CD14-positive monocyte (primary cell): ENCODE measurements around the gene DGAT2. TPM values are rescaled to one million over a fixed set of nuclear protein-coding genes. Genes with fewer than 3 reads are reported as not detected.

Experiments
- DNase-seq, 3 donors: peaks; one replicate each; pipeline ENCODE4 v3.0.0-alpha.2; 2011 to 2022
- H2AFZ ChIP-seq: 2 replicates; pipeline ENCODE4 v1.6.0; 2012; ENCODE audit warnings: mild to moderate bottlenecking, low read depth, low read length, inconsistent platforms; ENCODE audit not compliant: insufficient read depth, poor library complexity, severe bottlenecking
- H3K27ac ChIP-seq, 2 donors: 1 replicate in 1 of 2; 2 replicates in 1 of 2; pipeline ENCODE4 v1.5.1; 2012 to 2013; ENCODE audit warnings: low read length in 2 of 2, control low read depth in 1 of 2, inconsistent platforms in 1 of 2, low read depth in 1 of 2, mild to moderate bottlenecking in 1 of 2
- H3K27me3 ChIP-seq, 2 donors: one replicate each; pipeline versions ENCODE4 v1.6.0 to v1.6.1; 2011 to 2013; ENCODE audit warnings: low read length in 2 of 2; ENCODE audit not compliant: control insufficient read depth in 2 of 2, insufficient read depth in 2 of 2
- H3K36me3 ChIP-seq, 2 donors: replicated peaks in 1 of 2; 1 replicate in 1 of 2; 2 replicates in 1 of 2; pipeline versions ENCODE4 v1.5.1 to v1.6.1; 2012 to 2013; ENCODE audit warnings: low read length in 2 of 2, control low read depth in 1 of 2, inconsistent platforms in 1 of 2, mild to moderate bottlenecking in 1 of 2; ENCODE audit not compliant: insufficient read depth in 2 of 2, control insufficient read depth in 1 of 2
- H3K4me1 ChIP-seq, 2 donors: 1 replicate in 1 of 2; 2 replicates in 1 of 2; pipeline versions ENCODE4 v1.5.1 to v1.6.1; 2012 to 2013; ENCODE audit warnings: low read length in 2 of 2, control low read depth in 1 of 2, inconsistent platforms in 1 of 2, mild to moderate bottlenecking in 1 of 2, moderate library complexity in 1 of 2; ENCODE audit not compliant: insufficient read depth in 2 of 2, control insufficient read depth in 1 of 2
- H3K4me2 ChIP-seq: replicated peaks from 2 replicates; pipeline ENCODE3; 2012; ENCODE audit warnings: low read length, moderate library complexity, mild to moderate bottlenecking; ENCODE audit not compliant: poor library complexity, severe bottlenecking; ENCODE audit errors: extremely low read depth
- H3K4me3 ChIP-seq, 3 experiments: fragments of 200-600 bp in 1 of 3; sonication (generic) in 1 of 3; replicated peaks in 1 of 3; 1 replicate in 2 of 3; 2 replicates in 1 of 3; pipeline ENCODE4 v1.5.1; 2011 to 2013; ENCODE audit warnings: low read length in 3 of 3, mild to moderate bottlenecking in 3 of 3, control low read depth in 2 of 3, low read depth in 2 of 3, inconsistent platforms in 1 of 3, moderate library complexity in 1 of 3
- H3K79me2 ChIP-seq: 2 replicates; pipeline ENCODE4 v1.6.0; 2012; ENCODE audit warnings: mild to moderate bottlenecking, control low read depth, inconsistent platforms, low read length, moderate library complexity; ENCODE audit not compliant: insufficient read depth
- H3K9ac ChIP-seq: 2 replicates; pipeline ENCODE4 v1.6.0; 2017; ENCODE audit warnings: low read length, mild to moderate bottlenecking; ENCODE audit not compliant: insufficient read depth, poor library complexity, severe bottlenecking
- H3K9me3 ChIP-seq, 2 donors: replicated peaks in 1 of 2; 1 replicate in 1 of 2; 2 replicates in 1 of 2; pipeline versions ENCODE4 v1.5.1 to v1.6.1; 2012 to 2013; ENCODE audit warnings: low read length in 2 of 2, control low read depth in 1 of 2; ENCODE audit not compliant: control insufficient read depth in 1 of 2, insufficient read depth in 1 of 2
- H4K20me1 ChIP-seq: 2 replicates; pipeline ENCODE4 v1.6.0; 2012; ENCODE audit warnings: mild to moderate bottlenecking, low read length, control low read depth, moderate library complexity; ENCODE audit not compliant: insufficient read depth
- H3K27ac Mint-ChIP-seq, 7 donors: one replicate each; pipeline ENCODE4 v1.8.0; 2020; ENCODE audit warnings: mild to moderate bottlenecking in 7 of 7, mixed read lengths in 7 of 7, moderate library complexity in 6 of 7, inconsistent platforms in 2 of 7
- H3K27me3 Mint-ChIP-seq, 3 donors: one replicate each; pipeline ENCODE4 v1.8.0; 2021 to 2022; ENCODE audit warnings: low read depth in 3 of 3, mild to moderate bottlenecking in 3 of 3, mixed read lengths in 3 of 3, moderate library complexity in 3 of 3, inconsistent platforms in 1 of 3
- H3K36me3 Mint-ChIP-seq, 2 donors: one replicate each; pipeline ENCODE4 v1.8.0; 2020; ENCODE audit warnings: mixed read lengths in 2 of 2, inconsistent platforms in 1 of 2, mild to moderate bottlenecking in 1 of 2
- H3K4me1 Mint-ChIP-seq: one replicate; pipeline ENCODE4 v1.8.0; 2020; ENCODE audit warnings: mild to moderate bottlenecking, mixed read lengths
- H3K4me3 Mint-ChIP-seq, 2 donors: one replicate each; pipeline ENCODE4 v1.8.0; 2020; ENCODE audit warnings: mild to moderate bottlenecking in 2 of 2, mixed read lengths in 2 of 2, moderate library complexity in 1 of 2
- H3K9me3 Mint-ChIP-seq, 7 donors: one replicate each; pipeline ENCODE4 v1.8.0; 2020 to 2022; ENCODE audit warnings: mixed read lengths in 7 of 7, mild to moderate bottlenecking in 6 of 7, moderate library complexity in 6 of 7, inconsistent platforms in 2 of 7
- WGBS: methylation state at CpG from one replicate; pipeline ENCODE4 v1.1.5; 2013; ENCODE audit warnings: missing lambda C conversion rate; ENCODE audit not compliant: insufficient coverage; 5-methylcytosine and 5-hydroxymethylcytosine counted together
- intact Hi-C, 2 donors: fragments of 100-400 bp; cut with micrococcal nuclease; formaldehyde crosslinking; loops; one replicate each; pipeline versions ENCODE4 v1.15.0 to v1.15.1; 2023
- polyA plus RNA-seq, 3 donors: library from polyadenylated mRNA; depleted of rRNA in 1 of 3; unstranded in 2 of 3; stranded (reverse) in 1 of 3; fragments of 300-500 nt in 2 of 3; fragments of >200 nt in 1 of 3; fragmentation: Illumina TruSeq in 2 of 3; gene quantifications; 1 replicate in 2 of 3; 2 replicates in 1 of 3; pipeline ENCODE4 v1.2.3, GENCODE V29; 2012 to 2021
- TF ChIP-seq, protein P1 (sequence below): fragments of 200-600 bp; IDR thresholded peaks from one replicate; pipeline ENCODE4 v1.8.0; 2022; ENCODE audit warnings: antibody characterized with exemption, mild to moderate bottlenecking

Gene DGAT2
- polyA plus RNA-seq, 3 donors: 7.0 to 18.4 (median 14.8) TPM

DNA sequence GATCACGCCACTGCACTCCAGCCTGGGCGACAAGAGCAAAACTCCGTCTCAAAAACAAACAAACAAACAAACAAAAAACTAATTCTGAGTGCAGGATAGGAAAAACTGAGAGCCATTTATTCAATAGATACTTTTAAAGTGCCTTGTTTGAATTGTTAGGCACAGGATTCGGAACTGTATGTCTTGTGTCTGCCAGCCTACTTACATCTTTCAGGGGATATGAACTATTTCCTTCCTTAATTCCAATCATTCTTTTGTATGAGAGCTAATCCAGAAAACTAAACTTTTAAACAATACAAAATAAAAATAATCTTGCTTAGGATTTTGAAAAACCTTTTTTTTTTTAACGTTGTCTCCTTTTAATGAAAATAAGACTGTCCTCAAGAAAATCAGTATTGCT lies 59.0 kb downstream of the DGAT2 start:
- Histone ChIP-seq H3K27me3 (no peaks in the 10 kb centered on the region), H3K27ac (peak overlapping the region in 1 of 2 donors; percentile 41), H3K36me3 (peaks cover 4 to 31% of the 10 kb centered on the region in 2 donors), H3K4me3 (no peak overlapping the region), H3K4me2 (no peak overlapping the region), H3K79me2 (peaks cover 98% of the 10 kb centered on the region), H2AFZ (no peak overlapping the region), H3K4me1 (peaks cover 46 to 53% of the 10 kb centered on the region in 2 donors), H3K9ac (no peak overlapping the region), H4K20me1 (peaks cover 25% of the 10 kb centered on the region), H3K9me3 (no peaks in the 10 kb centered on the region)
- H3K4me3 Mint-ChIP-seq: no peak overlapping the region
- TF ChIP-seq, protein P1, sequence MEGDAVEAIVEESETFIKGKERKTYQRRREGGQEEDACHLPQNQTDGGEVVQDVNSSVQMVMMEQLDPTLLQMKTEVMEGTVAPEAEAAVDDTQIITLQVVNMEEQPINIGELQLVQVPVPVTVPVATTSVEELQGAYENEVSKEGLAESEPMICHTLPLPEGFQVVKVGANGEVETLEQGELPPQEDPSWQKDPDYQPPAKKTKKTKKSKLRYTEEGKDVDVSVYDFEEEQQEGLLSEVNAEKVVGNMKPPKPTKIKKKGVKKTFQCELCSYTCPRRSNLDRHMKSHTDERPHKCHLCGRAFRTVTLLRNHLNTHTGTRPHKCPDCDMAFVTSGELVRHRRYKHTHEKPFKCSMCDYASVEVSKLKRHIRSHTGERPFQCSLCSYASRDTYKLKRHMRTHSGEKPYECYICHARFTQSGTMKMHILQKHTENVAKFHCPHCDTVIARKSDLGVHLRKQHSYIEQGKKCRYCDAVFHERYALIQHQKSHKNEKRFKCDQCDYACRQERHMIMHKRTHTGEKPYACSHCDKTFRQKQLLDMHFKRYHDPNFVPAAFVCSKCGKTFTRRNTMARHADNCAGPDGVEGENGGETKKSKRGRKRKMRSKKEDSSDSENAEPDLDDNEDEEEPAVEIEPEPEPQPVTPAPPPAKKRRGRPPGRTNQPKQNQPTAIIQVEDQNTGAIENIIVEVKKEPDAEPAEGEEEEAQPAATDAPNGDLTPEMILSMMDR: no peak
- H3K27ac Mint-ChIP-seq: peak overlapping the region; percentile 25 to 91 (median 78)
- H3K9me3 Mint-ChIP-seq: no peaks in the 10 kb centered on the region
- H3K27me3 Mint-ChIP-seq: no peaks in the 10 kb centered on the region
- DNase-seq: no peak
- peaks cover 53% of the 10 kb centered on the region for H3K4me1 Mint-ChIP-seq
- WGBS: no CpG with 5 or more reads among the region's 5 CpGs
- intact Hi-C loops: no loop called here
- peaks cover 5 to 12% of the 10 kb centered on the region in 2 donors for H3K36me3 Mint-ChIP-seq

DNA sequence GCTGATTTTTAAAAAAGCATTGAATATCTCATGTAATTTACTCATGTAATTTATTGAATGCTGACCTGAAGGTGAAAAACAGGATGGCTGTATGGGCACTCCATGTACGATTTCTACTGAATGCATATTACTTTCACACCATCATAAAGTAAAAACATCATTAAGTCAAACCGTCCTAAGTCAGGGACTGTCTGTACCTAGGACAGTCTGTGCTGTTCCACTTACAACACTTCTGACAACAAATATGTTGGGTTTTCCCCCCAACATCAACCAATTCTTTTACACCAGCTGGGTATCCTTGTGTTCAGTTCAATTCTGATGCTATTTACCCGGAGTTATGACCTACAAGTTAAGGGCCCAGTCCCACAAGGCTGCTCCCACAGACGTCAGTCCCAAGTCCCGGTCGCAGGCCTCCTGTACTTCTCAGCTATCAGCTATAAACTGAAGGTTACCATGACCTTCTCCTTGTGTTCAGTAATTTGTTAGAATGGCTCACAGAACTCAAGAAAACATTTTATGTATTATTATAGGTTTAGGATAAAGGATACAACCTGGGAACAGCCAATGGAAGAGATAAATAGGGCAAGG lies 63.4 kb downstream of the DGAT2 start:
- H3K4me2 ChIP-seq: no peak overlapping the region
- H3K36me3 ChIP-seq: peaks cover 4 to 31% of the 10 kb centered on the region in 2 donors
- peaks cover 99% of the 10 kb centered on the region for H3K79me2 ChIP-seq
- no peaks in the 10 kb centered on the region for H3K9me3 ChIP-seq
- no peaks in the 10 kb centered on the region for H3K27me3 ChIP-seq
- 85% methylated on average over 4 of the region's 6 CpGs for WGBS
- no peaks in the 10 kb centered on the region for H3K9me3 Mint-ChIP-seq
- H3K4me3 ChIP-seq: no peak overlapping the region
- no peak overlapping the region for H3K27ac Mint-ChIP-seq
- no peak for DNase-seq
- intact Hi-C loops: no loop called here
- no peak overlapping the region for H3K9ac ChIP-seq
- H3K4me3 Mint-ChIP-seq: no peak overlapping the region
- peaks cover 9 to 13% of the 10 kb centered on the region in 2 donors for H3K36me3 Mint-ChIP-seq
- no peaks in the 10 kb centered on the region for H3K27me3 Mint-ChIP-seq
- peaks cover 21 to 30% of the 10 kb centered on the region in 2 donors for H3K4me1 ChIP-seq
- peaks cover 57% of the 10 kb centered on the region for H4K20me1 ChIP-seq
- H2AFZ ChIP-seq: no peak overlapping the region
- peaks cover 45% of the 10 kb centered on the region for H3K4me1 Mint-ChIP-seq
- TF ChIP-seq, protein P1: no peak
- H3K27ac ChIP-seq: peak overlapping the region in 1 of 2 donors; percentile 11
